ENCODE measurements around the gene PSMD12.

DNA sequence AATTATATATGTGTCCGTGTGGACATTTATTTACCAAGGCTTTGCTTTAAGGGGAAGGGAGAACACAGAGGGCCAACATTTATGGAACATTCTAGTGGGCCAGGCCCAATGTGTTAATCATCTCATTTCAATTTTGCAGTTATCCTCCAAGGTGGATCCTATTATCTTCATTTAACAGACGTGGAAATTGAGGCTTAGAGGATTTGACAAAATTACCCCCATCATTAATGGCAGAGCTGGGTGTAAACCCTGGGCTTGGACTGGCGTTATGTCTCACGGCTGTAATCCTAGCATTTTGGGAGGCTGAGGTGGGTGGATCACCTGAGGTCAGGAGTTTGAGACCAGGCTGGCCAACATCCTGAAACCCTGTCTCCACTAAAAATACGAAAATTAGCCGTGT lies 37.1 kb upstream of the PSMD12 start:
- no peak for TF ChIP-seq EP300 (IDR thresholded peaks at IDR 0.05; ENCODE audit: borderline replicate concordance)
- TF ChIP-seq YY1 (IDR thresholded peaks at IDR 0.05; ENCODE audit: low read depth): no peak
- no peak for TF ChIP-seq TEAD4 (IDR thresholded peaks at IDR 0.05)
- no peak for TF ChIP-seq MAX (IDR thresholded peaks at IDR 0.05)
- no peak for TF ChIP-seq FOXM1 (IDR thresholded peaks at IDR 0.05; ENCODE audit: borderline replicate concordance, low read depth)
- TF ChIP-seq CEBPB (IDR thresholded peaks at IDR 0.05): no peak
- TF ChIP-seq REST (IDR thresholded peaks at IDR 0.05; ENCODE audit: low read depth): no peak
- no peak for TF ChIP-seq TAF1 (IDR thresholded peaks at IDR 0.05; ENCODE audit: low read depth)
- TF ChIP-seq NFIC (IDR thresholded peaks at IDR 0.05): no peak
- no peak for TF ChIP-seq RAD21 (IDR thresholded peaks at IDR 0.05; ENCODE audit: low read depth)
- TF ChIP-seq TCF12 (IDR thresholded peaks at IDR 0.05; ENCODE audit: low read depth): no peak
- TF ChIP-seq EGR1 (IDR thresholded peaks at IDR 0.05): no peak
- no peak for TF ChIP-seq CREB1 (IDR thresholded peaks at IDR 0.05; ENCODE audit: low read depth)
